Caki2 (cell line): ENCODE data around the gene ANKRD9. TPM values are rescaled to one million over a fixed set of nuclear protein-coding genes. Genes with fewer than 3 reads are reported as not detected.

Source experiments
- DNase-seq: peaks from one replicate; pipeline ENCODE4 v3.0.0-alpha.2; 2015; ENCODE audit warnings: low read depth
- in situ Hi-C: cut with HindIII; loops from 2 replicates; pipeline ENCODE4 v1.10.0; 2016; ENCODE audit warnings: low sequenced_read_pairs, low pct_unique_long_range_greater_than_20kb, mixed read lengths
- total RNA-seq: library from RNA; depleted of rRNA; stranded (reverse); fragments of >200 nt; shearing (Covaris generic); gene quantifications from 2 replicates; pipeline ENCODE4 v1.2.3, GENCODE V29; 2014; ENCODE audit warnings: low replicate concordance

Gene ANKRD9
- total RNA-seq, 1 experiment from 2014 or later, result 27.5 TPM

GRCh38 chr14:102487204-102487577, 22.4 kb downstream of the ANKRD9 start:
- no peak for DNase-seq
- in situ Hi-C loops, result no loop called here

GRCh38 chr14:102486513-102487203, 22.9 kb downstream of the ANKRD9 start:
- in situ Hi-C loops, result no loop called here
- no peak for DNase-seq

- no peak for DNase-seq
- in situ Hi-C loops, result no loop called here
These were observed 23.7 kb downstream of the ANKRD9 start for GRCh38 chr14:102485693-102486512.

GRCh38 chr14:102484316-102484715, 25.3 kb downstream of the ANKRD9 start:
- in situ Hi-C loops, result no loop called here
- DNase-seq, result no peak

- in situ Hi-C loops, result no loop called here
- peak; percentile 28 for DNase-seq
These were observed 27.8 kb downstream of the ANKRD9 start for GRCh38 chr14:102481791-102482238.

GRCh38 chr14:102481371-102481770, 28.2 kb downstream of the ANKRD9 start:
- in situ Hi-C loops, result no loop called here
- no peak for DNase-seq

- no peak for DNase-seq
- in situ Hi-C loops, result no loop called here
These were observed 29.8 kb downstream of the ANKRD9 start for GRCh38 chr14:102479777-102480176.

- in situ Hi-C loops, result no loop called here
- DNase-seq, result no peak
These were observed 30.5 kb downstream of the ANKRD9 start for GRCh38 chr14:102479107-102479506.

GRCh38 chr14:102474934-102475333, 34.6 kb downstream of the ANKRD9 start:
- in situ Hi-C loops, result no loop called here

GRCh38 chr14:102473559-102473958, 36.0 kb downstream of the ANKRD9 start:
- no peak for DNase-seq
- in situ Hi-C loops, result no loop called here

More at GRCh38 chr14:102474934-102475333, 34.6 kb downstream of the ANKRD9 start:
- DNase-seq, result no peak

GRCh38 chr14:102472791-102473150, 36.8 kb downstream of the ANKRD9 start:
- in situ Hi-C loops, result no loop called here
- no peak for DNase-seq

- in situ Hi-C loops, result no loop called here
- DNase-seq, result no peak
These were observed 37.4 kb downstream of the ANKRD9 start for GRCh38 chr14:102471921-102472790.

GRCh38 chr14:102469261-102469660, 40.3 kb downstream of the ANKRD9 start:
- in situ Hi-C loops, result no loop called here
- no peak for DNase-seq

GRCh38 chr14:102464846-102465341, 44.7 kb downstream of the ANKRD9 start:
- in situ Hi-C loops, result no loop called here

GRCh38 chr14:102464006-102464405, 45.6 kb downstream of the ANKRD9 start:
- in situ Hi-C loops, result no loop called here

More at GRCh38 chr14:102464846-102465341, 44.7 kb downstream of the ANKRD9 start:
- DNase-seq, result no peak

GRCh38 chr14:102462391-102462790, 47.2 kb downstream of the ANKRD9 start:
- in situ Hi-C loops, result no loop called here
- DNase-seq, result no peak

More at GRCh38 chr14:102464006-102464405, 45.6 kb downstream of the ANKRD9 start:
- DNase-seq, result no peak

- no peak for DNase-seq
- in situ Hi-C loops, result no loop called here
These were observed 47.9 kb downstream of the ANKRD9 start for GRCh38 chr14:102461490-102462338.

GRCh38 chr14:102457509-102457908, 52.1 kb downstream of the ANKRD9 start:
- in situ Hi-C loops, result no loop called here
- no peak for DNase-seq
